Measurements from ENCODE around the gene PDXDC1. TPM values are rescaled to one million over a fixed set of nuclear protein-coding genes. Genes with fewer than 3 reads are reported as not detected.
"Not testable (repeated sequence)": the region's sequence is repeated elsewhere in the genome, so short reads cannot be mapped to it uniquely, and the experiment has no call there.

Gene PDXDC1
- total RNA-seq, 1 donor from 2014 or later, result 69.1 TPM

GRCh38 chr16:15055141-15056053 is 80.6 kb downstream of the PDXDC1 start:
- Histone ChIP-seq H3K4me1 (no peaks in the 10 kb centered on the region), H3F3A (ENCODE audit: low read depth) (peaks cover 25% of the 10 kb centered on the region), H3K4me3 (peak overlapping the region; percentile 99), H2AFZ (replicated peaks) (peak overlapping the region; percentile 94), H3K9me3 (ENCODE audit: low read depth) (no peaks in the 10 kb centered on the region), H3K27ac (no peak overlapping the region), H3K79me2 (ENCODE audit: low read depth) (peaks cover 37% of the 10 kb centered on the region), H3K4me2 (peak overlapping the region; percentile 84), H3K9ac (peak overlapping the region; percentile 45), H4K20me1 (ENCODE audit: low read depth) (peaks cover 4% of the 10 kb centered on the region), H3K36me3 (no peaks in the 10 kb centered on the region), H3K27me3 (no peaks in the 10 kb centered on the region)
- Mint-ChIP-seq H3K4me1 (peaks cover 12% of the 10 kb centered on the region), H3K4me3 (peak overlapping the region; percentile 90), H3K27me3 (ENCODE audit: insufficient read depth, low read depth) (peaks cover 2% of the 10 kb centered on the region), H3K27ac (no peak overlapping the region), H3K9me3 (no peaks in the 10 kb centered on the region), H3K36me3 (peaks cover 6% of the 10 kb centered on the region)
- DNase-seq (ENCODE audit: low spot score), result peak; percentile 11
- TF ChIP-seq, protein P1, sequence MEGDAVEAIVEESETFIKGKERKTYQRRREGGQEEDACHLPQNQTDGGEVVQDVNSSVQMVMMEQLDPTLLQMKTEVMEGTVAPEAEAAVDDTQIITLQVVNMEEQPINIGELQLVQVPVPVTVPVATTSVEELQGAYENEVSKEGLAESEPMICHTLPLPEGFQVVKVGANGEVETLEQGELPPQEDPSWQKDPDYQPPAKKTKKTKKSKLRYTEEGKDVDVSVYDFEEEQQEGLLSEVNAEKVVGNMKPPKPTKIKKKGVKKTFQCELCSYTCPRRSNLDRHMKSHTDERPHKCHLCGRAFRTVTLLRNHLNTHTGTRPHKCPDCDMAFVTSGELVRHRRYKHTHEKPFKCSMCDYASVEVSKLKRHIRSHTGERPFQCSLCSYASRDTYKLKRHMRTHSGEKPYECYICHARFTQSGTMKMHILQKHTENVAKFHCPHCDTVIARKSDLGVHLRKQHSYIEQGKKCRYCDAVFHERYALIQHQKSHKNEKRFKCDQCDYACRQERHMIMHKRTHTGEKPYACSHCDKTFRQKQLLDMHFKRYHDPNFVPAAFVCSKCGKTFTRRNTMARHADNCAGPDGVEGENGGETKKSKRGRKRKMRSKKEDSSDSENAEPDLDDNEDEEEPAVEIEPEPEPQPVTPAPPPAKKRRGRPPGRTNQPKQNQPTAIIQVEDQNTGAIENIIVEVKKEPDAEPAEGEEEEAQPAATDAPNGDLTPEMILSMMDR (IDR thresholded peaks at IDR 0.05), result peak; percentile 39
- no peak for TF ChIP-seq EZH2 (IDR thresholded peaks at IDR 0.05)
- TF ChIP-seq EZH2phosphoT487 (IDR thresholded peaks at IDR 0.05), result no peak

DNA sequence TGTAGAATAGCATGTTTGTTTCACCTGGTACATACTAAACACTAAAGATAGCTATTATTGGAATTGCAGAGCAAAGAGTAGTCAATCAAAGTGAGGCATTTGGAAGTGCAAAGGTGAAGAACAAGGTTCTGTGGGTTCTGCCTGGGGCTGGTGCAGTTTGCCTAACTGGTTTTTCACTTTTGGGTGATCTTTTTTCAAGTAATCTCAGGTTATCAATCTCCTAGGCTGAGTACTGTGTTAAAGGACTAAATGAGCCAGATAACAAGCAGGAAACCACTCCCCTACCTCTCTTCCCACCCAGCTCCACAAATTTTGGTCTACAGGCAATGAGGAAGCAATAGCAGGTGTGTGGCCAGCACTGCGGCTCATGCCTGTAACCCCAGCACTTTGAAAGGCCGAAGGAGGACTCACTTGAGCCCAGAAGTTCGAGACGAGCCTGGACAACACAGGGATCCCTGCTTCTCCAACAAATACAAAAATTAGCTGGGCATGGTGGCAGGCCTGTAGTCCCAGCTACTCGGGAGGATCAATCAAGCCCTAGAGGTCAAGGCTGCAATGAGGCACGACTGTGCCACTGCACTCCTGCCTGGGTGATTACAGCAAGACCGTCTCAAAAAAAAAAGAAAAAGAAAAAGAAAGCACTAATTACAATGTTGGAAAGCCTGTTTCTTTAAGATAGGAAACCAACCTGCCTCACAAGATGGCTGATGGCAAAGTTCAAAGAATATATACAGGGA is 83.0 kb downstream of the PDXDC1 start:
- Histone ChIP-seq H3K36me3 (no peaks in the 10 kb centered on the region), H4K20me1 (ENCODE audit: low read depth) (peaks cover 3% of the 10 kb centered on the region), H3K4me3 (no peak overlapping the region), H3K4me1 (no peaks in the 10 kb centered on the region), H3K9ac (no peak overlapping the region), H3K27ac (no peak overlapping the region), H3K9me3 (ENCODE audit: low read depth) (no peaks in the 10 kb centered on the region), H2AFZ (replicated peaks) (no peak overlapping the region), H3K4me2 (no peak overlapping the region), H3K79me2 (ENCODE audit: low read depth) (peaks cover 26% of the 10 kb centered on the region), H3K27me3 (no peaks in the 10 kb centered on the region), H3F3A (ENCODE audit: low read depth) (peaks cover 29% of the 10 kb centered on the region)
- Mint-ChIP-seq H3K27me3 (ENCODE audit: insufficient read depth, low read depth) (peaks cover 2% of the 10 kb centered on the region), H3K27ac (no peak overlapping the region), H3K4me1 (peaks cover 12% of the 10 kb centered on the region), H3K36me3 (peaks cover 18% of the 10 kb centered on the region), H3K4me3 (no peak overlapping the region), H3K9me3 (no peaks in the 10 kb centered on the region)
- TF ChIP-seq, protein P1 (IDR thresholded peaks at IDR 0.05), result no peak
- no peak for TF ChIP-seq EZH2phosphoT487 (IDR thresholded peaks at IDR 0.05)
- TF ChIP-seq EZH2 (IDR thresholded peaks at IDR 0.05), result no peak
- DNase-seq (ENCODE audit: low spot score), result no peak

- H3K4me3 ChIP-seq, result no peak overlapping the region
- H3K9me3 ChIP-seq (ENCODE audit: low read depth), result no peaks in the 10 kb centered on the region
- H3K4me2 ChIP-seq, result no peak overlapping the region
- Mint-ChIP-seq H3K27me3 (ENCODE audit: insufficient read depth, low read depth) (peaks cover 2% of the 10 kb centered on the region), H3K4me1 (peaks cover 8% of the 10 kb centered on the region), H3K36me3 (peaks cover 21% of the 10 kb centered on the region), H3K9me3 (no peaks in the 10 kb centered on the region), H3K27ac (no peak overlapping the region), H3K4me3 (no peak overlapping the region)
- H2AFZ ChIP-seq (replicated peaks), result no peak overlapping the region
- no peak overlapping the region for H3K9ac ChIP-seq
- H3F3A ChIP-seq (ENCODE audit: low read depth), result peaks cover 29% of the 10 kb centered on the region
- no peaks in the 10 kb centered on the region for H3K36me3 ChIP-seq
- H3K27ac ChIP-seq, result no peak overlapping the region
- TF ChIP-seq EZH2 (IDR thresholded peaks at IDR 0.05) (no peak), EZH2phosphoT487 (IDR thresholded peaks at IDR 0.05) (no peak)
- TF ChIP-seq, protein P1 (IDR thresholded peaks at IDR 0.05), result no peak
- H3K27me3 ChIP-seq, result no peaks in the 10 kb centered on the region
- no peaks in the 10 kb centered on the region for H3K4me1 ChIP-seq
- peaks cover 12% of the 10 kb centered on the region for H3K79me2 ChIP-seq (ENCODE audit: low read depth)
- no peaks in the 10 kb centered on the region for H4K20me1 ChIP-seq (ENCODE audit: low read depth)
- no peak for DNase-seq (ENCODE audit: low spot score)
Observed at GRCh38 chr16:15059324-15059723, 84.5 kb downstream of the PDXDC1 start.

- H3K4me2 ChIP-seq; H2AFZ ChIP-seq (replicated peaks); H3K9me3 Mint-ChIP-seq; DNase-seq (ENCODE audit: low spot score); H3K9me3 ChIP-seq (ENCODE audit: low read depth); H3K9ac ChIP-seq; H3K27ac Mint-ChIP-seq; H3K4me3 Mint-ChIP-seq; H3K4me1 ChIP-seq; H3K27ac ChIP-seq; H3K4me1 Mint-ChIP-seq; H3K27me3 Mint-ChIP-seq (ENCODE audit: insufficient read depth, low read depth); H3K27me3 ChIP-seq; H4K20me1 ChIP-seq (ENCODE audit: low read depth); H3K36me3 ChIP-seq; H3K4me3 ChIP-seq; H3K79me2 ChIP-seq (ENCODE audit: low read depth): not testable (repeated sequence)
- peaks cover 19% of the 10 kb centered on the region for H3F3A ChIP-seq (ENCODE audit: low read depth)
- H3K36me3 Mint-ChIP-seq, result peaks cover 30% of the 10 kb centered on the region
Observed at GRCh38 chr16:15062085-15062810, 87.4 kb downstream of the PDXDC1 start.

DNA sequence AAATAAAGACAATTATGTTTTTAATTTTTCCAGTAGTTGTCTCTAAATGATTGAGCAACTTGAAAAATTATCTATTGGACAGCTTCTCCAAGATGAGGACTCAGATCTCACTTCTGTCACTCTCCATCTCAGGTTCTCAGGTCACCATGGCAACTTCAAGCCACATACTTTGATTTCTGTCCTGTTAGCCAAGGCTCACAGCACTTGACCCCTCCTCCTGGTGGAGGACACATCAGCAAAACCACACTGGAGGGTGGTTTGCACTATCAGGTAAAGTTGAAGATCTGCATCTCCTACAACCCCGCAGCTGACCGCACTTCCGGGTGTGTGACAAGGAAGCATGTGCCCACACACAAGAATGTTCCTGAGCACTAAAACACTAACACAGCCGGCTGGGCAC is 91.1 kb downstream of the PDXDC1 start:
- H2AFZ ChIP-seq (replicated peaks); H3K27ac ChIP-seq; H3K9me3 Mint-ChIP-seq; DNase-seq (ENCODE audit: low spot score); H3K9ac ChIP-seq; H4K20me1 ChIP-seq (ENCODE audit: low read depth); H3K9me3 ChIP-seq (ENCODE audit: low read depth); H3K4me3 ChIP-seq; H3K27me3 ChIP-seq; H3K4me1 Mint-ChIP-seq; H3F3A ChIP-seq (ENCODE audit: low read depth); H3K79me2 ChIP-seq (ENCODE audit: low read depth); H3K4me1 ChIP-seq; H3K36me3 ChIP-seq; H3K27me3 Mint-ChIP-seq (ENCODE audit: insufficient read depth, low read depth); H3K4me2 ChIP-seq; H3K27ac Mint-ChIP-seq; H3K4me3 Mint-ChIP-seq: not testable (repeated sequence)
- H3K36me3 Mint-ChIP-seq, result peaks cover 26% of the 10 kb centered on the region

Measured in neural progenitor cell (in vitro differentiated cells).